Peyer's patch (tissue), 4 donors: ENCODE measurements around the gene PAX2. TPM values are rescaled to one million over a fixed set of nuclear protein-coding genes. Genes with fewer than 3 reads are reported as not detected.

ENCODE experiments used
- DNase-seq, 3 donors: peaks; one replicate each; pipeline ENCODE4 v3.0.0-alpha.2; 2017 to 2019
- H3K27ac ChIP-seq, 4 donors: fragments of 200-600 bp; sonication (generic); one replicate each; pipeline ENCODE4 v1.5.1; 2016 to 2019
- H3K27me3 ChIP-seq, 2 donors: fragments of 200-600 bp; sonication (generic); one replicate each; pipeline ENCODE4 v1.5.1; 2019
- H3K36me3 ChIP-seq, 3 donors: fragments of 200-600 bp; sonication (generic); one replicate each; pipeline ENCODE4 v1.5.1; 2016 to 2019
- H3K4me1 ChIP-seq, 4 donors: fragments of 200-600 bp; sonication (generic); one replicate each; pipeline ENCODE4 v1.5.1; 2016 to 2019
- H3K4me3 ChIP-seq, 4 donors: fragments of 200-600 bp; sonication (generic); 1 replicate in 3 of 4; 2 replicates in 1 of 4; pipeline ENCODE4 v1.5.1; 2016 to 2019; ENCODE audit warnings: mild to moderate bottlenecking in 1 of 4
- H3K9me3 ChIP-seq, 4 donors: fragments of 200-600 bp; sonication (generic); one replicate each; pipeline ENCODE4 v1.5.1; 2016 to 2019; ENCODE audit warnings: mild to moderate bottlenecking in 1 of 4
- POLR2A ChIP-seq, 2 donors: fragments of 450-650 bp; IDR thresholded peaks; one replicate each; pipeline ENCODE4 v1.5.1; 2017; ENCODE audit warnings: antibody characterized with exemption in 2 of 2, mild to moderate bottlenecking in 2 of 2, moderate library complexity in 2 of 2
- total RNA-seq, 4 donors: library from RNA; depleted of rRNA; stranded (reverse); fragments of >200 nt; gene quantifications; one replicate each; pipeline ENCODE4 v1.1.0, GENCODE V29; 2016
- TF ChIP-seq, protein P1 (sequence below), 6 experiments: fragments of 450-650 bp in 4 of 6; fragments of 200-600 bp in 2 of 6; sonication (generic) in 1 of 6; IDR thresholded peaks; one replicate each; pipeline ENCODE4 v1.5.1; 2017 to 2019; ENCODE audit warnings: antibody characterized with exemption in 6 of 6, mild to moderate bottlenecking in 3 of 6, moderate library complexity in 1 of 6

PAX2 gene
- total RNA-seq, 4 donors from 2014 or later, result not detected

DNA sequence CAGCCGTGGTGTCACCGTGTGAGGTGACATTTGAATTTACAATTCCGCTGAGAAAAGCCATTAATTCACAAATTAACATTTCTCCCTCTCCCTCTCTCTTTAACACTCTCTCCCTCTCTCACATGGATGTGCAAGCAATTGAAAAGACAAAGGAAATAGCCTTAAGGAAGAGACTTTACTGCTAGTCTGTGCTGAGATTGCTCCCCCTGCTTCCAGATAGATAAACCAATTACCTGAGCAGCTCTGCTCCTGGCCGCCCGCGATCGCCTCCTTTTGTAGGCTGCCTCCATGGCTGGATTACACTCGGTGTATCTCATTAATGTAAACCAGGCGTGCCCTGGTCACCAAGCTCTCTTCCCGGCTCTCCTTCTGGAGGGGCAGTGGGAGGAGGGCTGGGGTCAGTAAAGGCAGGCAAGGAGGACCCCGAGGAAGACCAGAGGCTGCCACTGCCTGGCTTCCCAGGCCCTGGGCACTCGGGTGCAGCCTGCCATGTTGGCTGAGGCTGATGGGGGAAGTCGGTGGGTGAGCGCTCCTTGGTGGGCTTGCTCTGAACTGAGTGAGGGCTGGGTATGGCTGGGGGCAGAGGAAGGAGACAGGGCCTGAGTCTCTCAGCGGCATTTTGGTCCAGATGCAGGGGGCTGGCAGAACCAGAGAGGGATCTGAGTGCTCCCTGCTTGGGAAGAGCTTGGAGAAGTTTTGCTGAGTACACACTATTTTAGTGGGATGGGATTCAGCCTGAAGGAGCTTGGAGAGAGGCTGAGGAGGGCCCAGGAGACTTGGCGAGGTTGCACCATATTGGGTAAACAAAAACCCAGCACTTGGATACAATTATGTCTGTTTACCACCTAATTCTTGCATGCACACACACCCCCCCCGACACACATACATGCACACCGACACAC lies 42.9 kb downstream of the PAX2 start:
- no peak for DNase-seq
- Histone ChIP-seq H3K36me3 (no peaks in the 10 kb centered on the region), H3K27me3 (no peaks in the 10 kb centered on the region), H3K9me3 (no peaks in the 10 kb centered on the region), H3K4me3 (no peak overlapping the region), H3K27ac (no peak overlapping the region), H3K4me1 (no peaks in the 10 kb centered on the region)
- no peak for TF ChIP-seq POLR2A (IDR thresholded peaks at IDR 0.05)
- TF ChIP-seq, protein P1, sequence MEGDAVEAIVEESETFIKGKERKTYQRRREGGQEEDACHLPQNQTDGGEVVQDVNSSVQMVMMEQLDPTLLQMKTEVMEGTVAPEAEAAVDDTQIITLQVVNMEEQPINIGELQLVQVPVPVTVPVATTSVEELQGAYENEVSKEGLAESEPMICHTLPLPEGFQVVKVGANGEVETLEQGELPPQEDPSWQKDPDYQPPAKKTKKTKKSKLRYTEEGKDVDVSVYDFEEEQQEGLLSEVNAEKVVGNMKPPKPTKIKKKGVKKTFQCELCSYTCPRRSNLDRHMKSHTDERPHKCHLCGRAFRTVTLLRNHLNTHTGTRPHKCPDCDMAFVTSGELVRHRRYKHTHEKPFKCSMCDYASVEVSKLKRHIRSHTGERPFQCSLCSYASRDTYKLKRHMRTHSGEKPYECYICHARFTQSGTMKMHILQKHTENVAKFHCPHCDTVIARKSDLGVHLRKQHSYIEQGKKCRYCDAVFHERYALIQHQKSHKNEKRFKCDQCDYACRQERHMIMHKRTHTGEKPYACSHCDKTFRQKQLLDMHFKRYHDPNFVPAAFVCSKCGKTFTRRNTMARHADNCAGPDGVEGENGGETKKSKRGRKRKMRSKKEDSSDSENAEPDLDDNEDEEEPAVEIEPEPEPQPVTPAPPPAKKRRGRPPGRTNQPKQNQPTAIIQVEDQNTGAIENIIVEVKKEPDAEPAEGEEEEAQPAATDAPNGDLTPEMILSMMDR (IDR thresholded peaks at IDR 0.05), result no peak

DNA sequence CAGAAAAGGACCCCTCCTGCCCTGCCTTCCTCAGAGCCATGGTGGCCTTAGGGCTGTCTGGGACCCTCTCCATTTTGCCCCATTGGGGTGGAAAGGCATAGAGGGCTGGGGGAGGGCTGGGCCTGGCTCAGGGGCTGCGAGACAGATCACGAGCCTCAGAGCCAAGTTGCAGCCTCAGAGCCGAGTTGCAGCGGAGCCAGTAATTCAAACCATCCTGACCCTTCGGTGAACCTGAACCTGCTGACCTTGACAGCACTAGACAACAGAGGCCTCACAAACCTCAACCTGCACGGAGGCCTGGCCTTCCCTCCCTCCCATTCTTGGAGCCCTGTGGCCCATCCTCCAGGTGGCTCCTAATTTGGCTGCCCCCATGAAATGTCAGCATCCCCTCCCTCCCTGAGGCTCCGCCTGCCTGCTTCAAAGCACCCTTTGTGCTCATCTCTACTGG lies 45.4 kb downstream of the PAX2 start:
- TF ChIP-seq POLR2A (IDR thresholded peaks at IDR 0.05), result no peak
- TF ChIP-seq, protein P1 (IDR thresholded peaks at IDR 0.05), result no peak
- H3K27me3 ChIP-seq, result no peaks in the 10 kb centered on the region
- no peaks in the 10 kb centered on the region for H3K9me3 ChIP-seq
- no peak for DNase-seq
- no peaks in the 10 kb centered on the region for H3K4me1 ChIP-seq
- H3K4me3 ChIP-seq, result no peak overlapping the region
- H3K27ac ChIP-seq, result no peak overlapping the region
- no peaks in the 10 kb centered on the region for H3K36me3 ChIP-seq

DNA sequence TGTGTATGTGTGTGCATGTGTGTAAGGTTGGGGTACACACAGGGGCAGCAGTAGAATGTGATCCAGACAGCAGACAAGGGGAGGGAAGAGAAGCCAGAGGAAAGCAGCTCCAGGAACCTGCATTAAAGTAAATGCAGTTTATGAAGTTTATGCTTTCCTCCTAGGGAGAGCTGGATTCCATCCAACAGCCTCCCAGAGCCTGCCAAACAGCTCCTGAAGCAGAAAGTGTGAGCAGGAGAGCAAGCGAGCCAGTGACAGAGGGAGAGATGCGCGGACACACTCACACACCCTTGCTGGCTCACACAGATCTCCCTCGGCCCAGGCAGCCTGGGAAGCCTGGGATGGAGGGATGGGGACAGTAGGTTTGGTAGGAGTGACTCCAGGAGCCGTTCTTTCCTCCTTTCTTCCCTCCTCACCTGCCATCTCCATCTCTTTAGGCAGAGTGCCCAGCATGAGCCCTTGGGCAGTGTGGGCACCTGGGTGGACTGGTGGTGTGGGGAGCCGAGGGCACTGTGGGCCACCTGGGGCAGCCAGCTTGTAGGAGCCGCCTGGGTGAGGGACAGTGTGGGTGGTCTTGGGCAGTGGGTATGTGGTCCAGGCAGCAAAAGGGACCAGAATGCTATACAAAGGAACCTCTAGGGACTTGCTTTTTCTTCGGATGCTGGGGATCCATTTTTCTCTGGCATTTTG lies 46.1 kb downstream of the PAX2 start:
- H3K4me3 ChIP-seq, result no peak overlapping the region
- DNase-seq, result no peak
- H3K4me1 ChIP-seq, result no peaks in the 10 kb centered on the region
- TF ChIP-seq, protein P1 (IDR thresholded peaks at IDR 0.05), result no peak
- no peak for TF ChIP-seq POLR2A (IDR thresholded peaks at IDR 0.05)
- H3K9me3 ChIP-seq, result no peaks in the 10 kb centered on the region
- no peaks in the 10 kb centered on the region for H3K27me3 ChIP-seq
- no peaks in the 10 kb centered on the region for H3K36me3 ChIP-seq
- no peak overlapping the region for H3K27ac ChIP-seq

DNA sequence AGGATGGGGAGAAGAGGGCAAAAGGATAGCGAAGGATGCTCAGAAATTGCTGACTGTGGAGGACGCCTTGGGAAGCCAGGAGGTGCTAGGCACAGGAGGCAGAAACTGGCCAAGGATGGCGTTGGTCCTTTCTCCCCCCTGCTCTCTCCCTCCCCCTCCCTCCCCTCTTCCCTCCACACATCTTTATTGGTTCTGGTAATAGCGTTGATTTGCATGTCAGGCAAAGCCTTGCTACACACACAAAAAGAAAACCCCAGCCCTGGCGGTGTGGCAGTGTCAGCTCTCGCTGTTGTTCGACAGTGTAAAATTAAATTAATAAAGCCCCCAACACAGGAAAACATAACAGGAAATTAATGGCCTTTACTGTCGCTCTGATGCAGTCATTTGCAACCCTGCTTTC lies 47.2 kb downstream of the PAX2 start:
- Histone ChIP-seq H3K4me1 (no peaks in the 10 kb centered on the region), H3K9me3 (no peaks in the 10 kb centered on the region), H3K27me3 (no peaks in the 10 kb centered on the region), H3K27ac (no peak overlapping the region), H3K36me3 (no peaks in the 10 kb centered on the region), H3K4me3 (no peak overlapping the region)
- no peak for DNase-seq
- TF ChIP-seq, protein P1 (IDR thresholded peaks at IDR 0.05), result no peak
- no peak for TF ChIP-seq POLR2A (IDR thresholded peaks at IDR 0.05)

DNA sequence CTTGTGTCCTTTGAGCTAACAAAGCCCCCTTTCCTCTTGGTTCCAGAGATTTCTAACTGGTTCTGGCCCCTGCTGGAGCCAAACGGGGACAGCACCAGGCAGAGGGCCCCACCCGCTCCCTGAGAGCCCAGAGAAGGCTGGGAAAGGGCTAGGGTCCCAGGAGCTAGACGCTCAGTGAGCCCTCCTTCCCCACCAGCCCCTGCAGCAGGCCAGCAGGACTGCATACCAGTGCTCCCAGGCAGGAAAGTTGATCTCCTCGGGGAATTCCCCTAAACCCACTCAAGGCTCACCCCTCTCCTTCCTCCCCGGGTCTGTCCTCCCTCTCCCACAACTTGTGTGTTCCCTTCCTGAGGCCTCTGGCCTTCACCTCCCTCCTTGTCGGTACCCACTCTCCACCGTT lies 47.7 kb downstream of the PAX2 start:
- H3K4me1 ChIP-seq, result no peaks in the 10 kb centered on the region
- H3K27me3 ChIP-seq, result no peaks in the 10 kb centered on the region
- DNase-seq, result no peak
- H3K36me3 ChIP-seq, result no peaks in the 10 kb centered on the region
- H3K4me3 ChIP-seq, result no peak overlapping the region
- TF ChIP-seq POLR2A (IDR thresholded peaks at IDR 0.05), result no peak
- TF ChIP-seq, protein P1 (IDR thresholded peaks at IDR 0.05), result no peak
- H3K9me3 ChIP-seq, result no peaks in the 10 kb centered on the region
- H3K27ac ChIP-seq, result no peak overlapping the region
